Endodermal cell (in vitro differentiated cells): Measurements from ENCODE around the gene HCN3. TPM values are rescaled to one million over a fixed set of nuclear protein-coding genes. Genes with fewer than 3 reads are reported as not detected.
"Not testable (repeated sequence)": the region's sequence is repeated elsewhere in the genome, so short reads cannot be mapped to it uniquely, and the experiment has no call there.

ENCODE experiments used
- DNase-seq: peaks from one replicate; pipeline ENCODE4 v3.0.0-alpha.2; 2017
- H3K27ac ChIP-seq: 2 replicates; pipeline ENCODE4 v1.5.1; 2013; ENCODE audit warnings: mild to moderate bottlenecking, low read depth, low read length, moderate library complexity
- H3K27me3 ChIP-seq: 2 replicates; pipeline ENCODE4 v1.6.1; 2013; ENCODE audit warnings: mild to moderate bottlenecking, low read length, moderate library complexity; ENCODE audit not compliant: insufficient read depth, control insufficient read depth, poor library complexity, severe bottlenecking
- H3K36me3 ChIP-seq: 2 replicates; pipeline ENCODE4 v1.7.0; 2013; ENCODE audit warnings: mild to moderate bottlenecking, low read length, moderate library complexity; ENCODE audit not compliant: control insufficient read depth, insufficient read depth
- H3K4me1 ChIP-seq: one replicate; pipeline ENCODE4 v1.7.0; 2013; ENCODE audit warnings: low read length; ENCODE audit not compliant: control insufficient read depth, insufficient read depth
- H3K4me3 ChIP-seq: 2 replicates; pipeline ENCODE4 v1.5.1; 2013; ENCODE audit warnings: mild to moderate bottlenecking, low read length, moderate library complexity
- H3K9ac ChIP-seq: 2 replicates; pipeline ENCODE4 v1.6.1; 2013; ENCODE audit warnings: mild to moderate bottlenecking, low read length, moderate library complexity; ENCODE audit not compliant: poor library complexity, severe bottlenecking; ENCODE audit errors: extremely low read depth
- H3K9me3 ChIP-seq: 2 replicates; pipeline ENCODE4 v1.6.1; 2013; ENCODE audit warnings: mild to moderate bottlenecking, low read length, moderate library complexity; ENCODE audit not compliant: control insufficient read depth
- H3K27ac Mint-ChIP-seq: 2 replicates; pipeline ENCODE4 v1.8.0; 2020; ENCODE audit warnings: mixed read lengths
- H3K27me3 Mint-ChIP-seq: 2 replicates; pipeline ENCODE4 v1.8.0; 2021; ENCODE audit warnings: mild to moderate bottlenecking, mixed read lengths; ENCODE audit not compliant: insufficient read depth
- H3K36me3 Mint-ChIP-seq: 2 replicates; pipeline ENCODE4 v1.8.0; 2020; ENCODE audit warnings: low read depth, mixed read lengths
- H3K4me1 Mint-ChIP-seq: 2 replicates; pipeline ENCODE4 v1.8.0; 2020; ENCODE audit warnings: mixed read lengths
- H3K4me3 Mint-ChIP-seq: 2 replicates; pipeline ENCODE4 v1.8.0; 2020; ENCODE audit warnings: mild to moderate bottlenecking, moderate library complexity, mixed read lengths
- H3K9me3 Mint-ChIP-seq: 2 replicates; pipeline ENCODE4 v1.8.0; 2020; ENCODE audit warnings: mild to moderate bottlenecking, mixed read lengths
- CTCF ChIP-seq: fragments of 200-600 bp; sonication (generic); conservative IDR thresholded peaks from 2 replicates; pipeline ENCODE4 v1.5.0; 2021; ENCODE audit warnings: antibody characterized with exemption, mild to moderate bottlenecking
- WGBS, 2 experiments: methylation state at CpG; one replicate each; pipeline versions ENCODE4 v1.1.5 to v1.1.7; 2013; ENCODE audit warnings: missing lambda C conversion rate in 2 of 2, mixed read lengths in 1 of 2; ENCODE audit not compliant: insufficient coverage in 1 of 2, insufficient read length in 1 of 2; 5-methylcytosine and 5-hydroxymethylcytosine counted together
- long read RNA-seq, 4 experiments: library from polyadenylated mRNA in 2 of 4; library from RNA in 1 of 4; library from capped mRNA in 1 of 4; stranded (forward) in 3 of 4; unstranded in 1 of 4; transcript quantifications; one replicate each; pipeline ENCODE4 v2.0.0, GENCODE V29; 2020 to 2021; ENCODE audit warnings: inconsistent platforms in 1 of 4
- polyA plus RNA-seq, 2 experiments: library from polyadenylated mRNA; stranded (reverse); fragments of 50-300 nt; gene quantifications; one replicate each; pipeline ENCODE4 v1.2.3, GENCODE V29; 2013
- total RNA-seq, 2 donors: library from RNA; stranded (reverse); fragmentation: NEBNext Ultra II Directional in 1 of 2; extraction: Animal tissue kit (Norgen Biotek cat#: 25700) in 1 of 2; gene quantifications; 2 replicates in 1 of 2; 3 replicates in 1 of 2; pipeline ENCODE4 v1.2.1, GENCODE V29; 2021

HCN3 gene
- 1 to 10 TPM; 8.7 to 9.2 TPM for total RNA-seq
- 15.1 TPM for polyA plus RNA-seq (2013, experiment 1 of 2)
- polyA plus RNA-seq (2013, experiment 2 of 2): 12.8 TPM
- long read RNA-seq, experiment 1, partial matches to known transcripts: 1 of 1 reads
- long read RNA-seq, experiment 1, other reads (novel, unspliced or antisense): 0 of 1 reads
- long read RNA-seq, experiment 2, partial matches to known transcripts: 3 of 11 reads
- long read RNA-seq, experiment 2, other reads (novel, unspliced or antisense): 6 of 11 reads
- long read RNA-seq, experiment 3, partial matches to known transcripts: 4 of 13 reads
- long read RNA-seq, experiment 3, other reads (novel, unspliced or antisense): 9 of 13 reads
- long read RNA-seq, experiment 4: 0 reads

GRCh38 chr1:155277070-155277901 lies at the start of gene HCN3:
Gene HCN3, plus strand, starts transcription at chr1:155277463. Its CDS starts 128 bp downstream, at chr1:155277591.
- peak within 1 kb of the TSS; percentile 85 for H3K4me3 ChIP-seq
- peak; percentile 100 for DNase-seq
- no peak within 1 kb of the TSS for H3K27ac Mint-ChIP-seq
- no peak within 1 kb of the TSS for H3K27ac ChIP-seq
- H3K4me3 Mint-ChIP-seq: peak within 1 kb of the TSS; percentile 63
- peaks cover 11% of the 10 kb centered on the region for H3K36me3 Mint-ChIP-seq
- no peaks in the 10 kb centered on the region for H3K27me3 ChIP-seq
- peaks cover 23% of the 10 kb centered on the region for H3K4me1 Mint-ChIP-seq
- H3K27me3 Mint-ChIP-seq: peaks cover 4% of the 10 kb centered on the region
- peak within 1 kb of the TSS; percentile 6 for H3K9ac ChIP-seq
- peaks cover 6% of the 10 kb centered on the region for H3K4me1 ChIP-seq
- peak; percentile 80 for TF ChIP-seq CTCF
- no peaks in the 10 kb centered on the region for H3K9me3 Mint-ChIP-seq
- no peaks in the 10 kb centered on the region for H3K36me3 ChIP-seq
- no peaks in the 10 kb centered on the region for H3K9me3 ChIP-seq
- 1 to 5% methylated on average over 15 to 68 of the region's 68 CpGs for WGBS, 2 experiments

- Histone ChIP-seq H3K9me3 (no peaks in the 10 kb centered on the region), H3K36me3 (no peaks in the 10 kb centered on the region), H3K27me3 (no peaks in the 10 kb centered on the region), H3K4me1 (no peaks in the 10 kb centered on the region), H3K9ac (peak overlapping the region; percentile 40), H3K27ac (peak overlapping the region; percentile 86), H3K4me3 (peak overlapping the region; percentile 95)
- peaks cover 14% of the 10 kb centered on the region for H3K27me3 Mint-ChIP-seq
- H3K27ac Mint-ChIP-seq: peak overlapping the region; percentile 97
- peaks cover 17% of the 10 kb centered on the region for H3K4me1 Mint-ChIP-seq
- no peak for TF ChIP-seq CTCF
- H3K36me3 Mint-ChIP-seq: peaks cover 2% of the 10 kb centered on the region
- 84 to 85% methylated on average over 7 to 9 of the region's 9 CpGs for WGBS, 2 experiments
- H3K4me3 Mint-ChIP-seq: peak overlapping the region; percentile 87
- no peaks in the 10 kb centered on the region for H3K9me3 Mint-ChIP-seq
- DNase-seq: no peak
Observed at GRCh38 chr1:155228096-155228427, 49.2 kb upstream of the HCN3 start.

- not testable (repeated sequence) for H3K36me3 Mint-ChIP-seq, H3K27ac ChIP-seq, H3K4me1 ChIP-seq, H3K4me3 ChIP-seq, H3K4me3 Mint-ChIP-seq, H3K9ac ChIP-seq, H3K4me1 Mint-ChIP-seq, H3K9me3 Mint-ChIP-seq, H3K36me3 ChIP-seq, H3K27me3 ChIP-seq, DNase-seq, H3K27ac Mint-ChIP-seq, H3K9me3 ChIP-seq
- H3K27me3 Mint-ChIP-seq: peaks cover 14% of the 10 kb centered on the region
- WGBS, 2 experiments: 78 to 91% methylated on average over 2 to 3 of the region's 3 CpGs
Observed at GRCh38 chr1:155231302-155231701, 46.0 kb upstream of the HCN3 start.

- WGBS, 2 experiments: 90 to 100% methylated on average over 4 to 13 of the region's 13 CpGs
- not testable (repeated sequence) for H3K9me3 Mint-ChIP-seq
Observed at GRCh38 chr1:155232001-155232978, 45.0 kb upstream of the HCN3 start.

GRCh38 chr1:155233502-155233901 lies 43.8 kb upstream of the HCN3 start:
- H3K9me3 Mint-ChIP-seq, H3K4me3 Mint-ChIP-seq, H3K4me3 ChIP-seq, DNase-seq, H3K9me3 ChIP-seq, H3K27ac Mint-ChIP-seq, H3K4me1 ChIP-seq, H3K4me1 Mint-ChIP-seq, H3K9ac ChIP-seq, H3K27me3 ChIP-seq, H3K27ac ChIP-seq, H3K36me3 ChIP-seq: not testable (repeated sequence)
- peaks cover 14% of the 10 kb centered on the region for H3K27me3 Mint-ChIP-seq
- peaks cover 23% of the 10 kb centered on the region for H3K36me3 Mint-ChIP-seq
- WGBS, 2 experiments: 77% methylated on average over 1 of the region's 5 CpGs; no CpG with 5 or more reads in 1 of the 2 experiments

More at GRCh38 chr1:155232001-155232978, 45.0 kb upstream of the HCN3 start:
- H3K4me3 ChIP-seq, H3K9ac ChIP-seq, H3K36me3 ChIP-seq, H3K4me3 Mint-ChIP-seq, H3K27me3 ChIP-seq, H3K27ac Mint-ChIP-seq, H3K4me1 Mint-ChIP-seq, DNase-seq, H3K4me1 ChIP-seq, H3K27ac ChIP-seq, H3K9me3 ChIP-seq: not testable (repeated sequence)
- Mint-ChIP-seq H3K27me3 (peaks cover 14% of the 10 kb centered on the region), H3K36me3 (peaks cover 16% of the 10 kb centered on the region)
